Mucosa of stomach (tissue), 1 donor: ENCODE measurements around the gene PHF3.

Experiments used
- H3K27me3 ChIP-seq: one replicate; pipeline ENCODE4 v1.7.0; 2013; ENCODE audit warnings: mild to moderate bottlenecking, low read length; ENCODE audit not compliant: control insufficient read depth, insufficient read depth
- H3K36me3 ChIP-seq: one replicate; pipeline ENCODE4 v1.7.0; 2013; ENCODE audit warnings: low read length; ENCODE audit not compliant: control insufficient read depth, insufficient read depth
- H3K4me1 ChIP-seq: one replicate; pipeline ENCODE4 v1.7.0; 2013; ENCODE audit warnings: mild to moderate bottlenecking, low read length; ENCODE audit not compliant: control insufficient read depth, insufficient read depth
- H3K4me3 ChIP-seq: one replicate; pipeline ENCODE4 v1.7.0; 2013; ENCODE audit warnings: low read length
- H3K9ac ChIP-seq: one replicate; pipeline ENCODE4 v1.7.0; 2013; ENCODE audit warnings: mild to moderate bottlenecking, low read length, moderate library complexity
- H3K9me3 ChIP-seq: one replicate; pipeline ENCODE4 v1.7.0; 2013; ENCODE audit warnings: mild to moderate bottlenecking, low read length, moderate library complexity; ENCODE audit not compliant: control insufficient read depth
- donor health status: Pancreatic carcinoma.

PHF3 gene

GRCh38 chr6:63757826-63758225 is 122.2 kb downstream of the PHF3 start:
- no peaks in the 10 kb centered on the region for H3K36me3 ChIP-seq
- H3K9me3 ChIP-seq, result no peaks in the 10 kb centered on the region
- H3K4me3 ChIP-seq, result no peak overlapping the region
- H3K27me3 ChIP-seq, result no peaks in the 10 kb centered on the region
- no peaks in the 10 kb centered on the region for H3K4me1 ChIP-seq
- no peak overlapping the region for H3K9ac ChIP-seq

- H3K4me3 ChIP-seq, result no peak overlapping the region
- H3K36me3 ChIP-seq, result no peaks in the 10 kb centered on the region
- no peak overlapping the region for H3K9ac ChIP-seq
- no peaks in the 10 kb centered on the region for H3K27me3 ChIP-seq
- H3K9me3 ChIP-seq, result no peaks in the 10 kb centered on the region
- no peaks in the 10 kb centered on the region for H3K4me1 ChIP-seq
Observed at GRCh38 chr6:63759605-63760105, 124.1 kb downstream of the PHF3 start.

- H3K4me1 ChIP-seq, result no peaks in the 10 kb centered on the region
- no peaks in the 10 kb centered on the region for H3K36me3 ChIP-seq
- H3K9ac ChIP-seq, result no peak overlapping the region
- no peak overlapping the region for H3K4me3 ChIP-seq
- no peaks in the 10 kb centered on the region for H3K27me3 ChIP-seq
- H3K9me3 ChIP-seq, result no peaks in the 10 kb centered on the region
Observed at GRCh38 chr6:63760199-63760598, 124.6 kb downstream of the PHF3 start.

GRCh38 chr6:63764318-63764916 is 128.8 kb downstream of the PHF3 start:
- no peaks in the 10 kb centered on the region for H3K27me3 ChIP-seq
- H3K36me3 ChIP-seq, result no peaks in the 10 kb centered on the region
- H3K9me3 ChIP-seq, result no peaks in the 10 kb centered on the region
- no peak overlapping the region for H3K9ac ChIP-seq
- no peaks in the 10 kb centered on the region for H3K4me1 ChIP-seq
- H3K4me3 ChIP-seq, result no peak overlapping the region
